Endothelial cell of umbilical vein (primary cell): ENCODE results near the gene OVCH1. TPM values are rescaled to one million over a fixed set of nuclear protein-coding genes. Genes with fewer than 3 reads are reported as not detected.

Experiments
- BruUV-seq: library from RNA; stranded (reverse); fragments of 400-500 nt; replicated peaks from 2 replicates; lab custom pipeline; 2021; lab: Mats Ljungman, UMichigan
- CTCF ChIA-PET: fragments of 300-600, 350-600 bp; sonication (Branson Sonifier 250); formaldehyde crosslinking; loops from one replicate; lab custom pipeline; 2021; ENCODE audit warnings: antibody characterized with exemption, inconsistent platforms; lab: Charles Lee
- POLR2A ChIA-PET: fragments of 300-600, 350-600 bp; sonication (Branson Sonifier 250); formaldehyde crosslinking; loops from one replicate; lab custom pipeline; 2021; ENCODE audit warnings: antibody characterized with exemption, inconsistent platforms; lab: Charles Lee
- DNase-seq: peaks from one replicate; pipeline ENCODE4 v3.0.0-alpha.2; 2011; ENCODE audit warnings: low read depth, low spot score
- FAIRE-seq: peaks from 2 replicates; lab custom pipeline; 2011; peaks lifted over from hg19 to GRCh38; lab: Jason Lieb, UNC
- H2AFZ ChIP-seq: 2 replicates; pipeline ENCODE4 v1.6.0; 2012; ENCODE audit warnings: low read depth, low read length, control low read depth, inconsistent platforms
- H3K27ac ChIP-seq: 2 replicates; pipeline ENCODE4 v1.5.1; 2011; ENCODE audit warnings: low read depth, mild to moderate bottlenecking, control low read depth, low read length, moderate library complexity; ENCODE audit not compliant: insufficient read depth
- H3K27me3 ChIP-seq, 2 experiments: 2 replicates each; pipeline versions ENCODE4 v1.6.0 to v1.6.1; 2011; ENCODE audit warnings: low read length in 2 of 2, mixed read lengths in 1 of 2; ENCODE audit not compliant: control insufficient read depth in 2 of 2, insufficient read depth in 2 of 2
- H3K36me3 ChIP-seq, 2 experiments: 2 replicates in 1 of 2; 3 replicates in 1 of 2; pipeline ENCODE4 v1.5.1; 2011; ENCODE audit warnings: low read length in 2 of 2, mild to moderate bottlenecking in 1 of 2, moderate library complexity in 1 of 2; ENCODE audit not compliant: control insufficient read depth in 2 of 2, insufficient read depth in 2 of 2; ENCODE audit errors: extremely low read depth in 1 of 2
- H3K4me1 ChIP-seq: 3 replicates; pipeline ENCODE4 v1.5.1; 2011; ENCODE audit warnings: mild to moderate bottlenecking, low read length; ENCODE audit not compliant: control insufficient read depth, insufficient read depth; ENCODE audit errors: extremely low read depth
- H3K4me2 ChIP-seq: 2 replicates; pipeline ENCODE4 v1.6.1; 2011; ENCODE audit warnings: low read length, control low read depth, mixed read lengths; ENCODE audit not compliant: insufficient read depth
- H3K4me3 ChIP-seq, 3 experiments: fragments of 200-600 bp in 1 of 3; sonication (generic), shearing (Covaris generic) in 1 of 3; replicated peaks in 1 of 3; 2 replicates each; pipeline ENCODE4 v1.5.1; 2011 to 2016; ENCODE audit warnings: control low read depth in 3 of 3, low read length in 3 of 3, mild to moderate bottlenecking in 2 of 3, inconsistent platforms in 1 of 3, low read depth in 1 of 3, moderate library complexity in 1 of 3; ENCODE audit not compliant: insufficient read depth in 1 of 3
- H3K79me2 ChIP-seq: 2 replicates; pipeline ENCODE4 v1.6.0; 2012; ENCODE audit warnings: low read length, inconsistent platforms; ENCODE audit not compliant: control insufficient read depth, insufficient read depth
- H3K9ac ChIP-seq: replicated peaks from 2 replicates; pipeline ENCODE3; 2011; ENCODE audit warnings: low read length, control low read depth; ENCODE audit not compliant: insufficient read depth; ENCODE audit errors: extremely low read depth
- H3K9me1 ChIP-seq: replicated peaks from 3 replicates; pipeline ENCODE4 v1.6.0; 2011; ENCODE audit warnings: mild to moderate bottlenecking, low read length; ENCODE audit not compliant: control insufficient read depth, insufficient read depth; ENCODE audit errors: extremely low read depth
- H3K9me3 ChIP-seq: replicated peaks from 2 replicates; pipeline ENCODE4 v1.5.1; 2012; ENCODE audit warnings: low read length, inconsistent platforms; ENCODE audit not compliant: control insufficient read depth, insufficient read depth
- H4K20me1 ChIP-seq: replicated peaks from 2 replicates; pipeline ENCODE3; 2011; ENCODE audit warnings: mild to moderate bottlenecking, low read length; ENCODE audit not compliant: control insufficient read depth, insufficient read depth; ENCODE audit errors: extremely low read depth
- EZH2 ChIP-seq: IDR thresholded peaks from 2 replicates; pipeline ENCODE4 v1.6.1; 2012; ENCODE audit warnings: borderline replicate concordance, low read depth, mild to moderate bottlenecking, moderate library complexity, low read length, inconsistent platforms; ENCODE audit not compliant: severe bottlenecking
- FOS ChIP-seq: IDR thresholded peaks from 2 replicates; pipeline ENCODE4 v1.6.1; 2011; ENCODE audit warnings: mild to moderate bottlenecking, low read length, moderate library complexity, borderline replicate concordance; ENCODE audit not compliant: insufficient read depth
- GATA2 ChIP-seq: IDR thresholded peaks from 2 replicates; pipeline ENCODE4 v1.7.0; 2011; ENCODE audit warnings: low read depth, mild to moderate bottlenecking, moderate library complexity, mixed read lengths, low read length; ENCODE audit not compliant: insufficient read length, insufficient read depth
- JUN ChIP-seq: IDR thresholded peaks from 2 replicates; pipeline ENCODE4 v1.6.1; 2011; ENCODE audit warnings: borderline replicate concordance, low read depth; ENCODE audit not compliant: insufficient read length, insufficient read depth
- MYC ChIP-seq: IDR thresholded peaks from one replicate; pipeline ENCODE4 v1.6.1; 2011; ENCODE audit warnings: mild to moderate bottlenecking, low read depth, low read length
- POLR2A ChIP-seq: IDR thresholded peaks from 2 replicates; pipeline ENCODE4 v1.6.1; 2012; ENCODE audit warnings: low read depth, mild to moderate bottlenecking, control low read depth, low read length
- POLR2AphosphoS5 ChIP-seq: IDR thresholded peaks from 2 replicates; pipeline ENCODE4 v1.6.1; 2012; ENCODE audit warnings: low read depth, mild to moderate bottlenecking, control low read depth, low read length, moderate library complexity; ENCODE audit not compliant: insufficient read depth
- dilution Hi-C: fragments of 300-500 bp; cut with MboI; formaldehyde crosslinking; loops from one replicate; pipeline ENCODE4 v1.15.0; 2019; ENCODE audit warnings: low sequenced_read_pairs; ENCODE audit not compliant: extremely low pct_ligation_motif_present
- intact Hi-C: fragments of 100-400 bp; cut with micrococcal nuclease; formaldehyde crosslinking; loops from one replicate; pipeline ENCODE4 v1.10.0; 2022
- polyA plus RNA-seq, 4 experiments: library from polyadenylated mRNA; depleted of rRNA in 3 of 4; stranded (reverse) in 3 of 4; unstranded in 1 of 4; fragments of >200 nt; gene quantifications; 2 replicates each; pipeline versions ENCODE4 v1.2.1 to v1.2.3, GENCODE V29; 2011 to 2012; ENCODE audit warnings: missing spikeins in 1 of 4
- total RNA-seq: library from RNA; stranded (reverse); gene quantifications from 2 replicates; pipeline ENCODE4 v1.2.3, GENCODE V29; 2021
- TF ChIP-seq, protein P1 (sequence below), 2 donors: IDR thresholded peaks; 1 replicate in 1 of 2; 2 replicates in 1 of 2; pipeline ENCODE4 v1.5.1; 2011; ENCODE audit warnings: low read length in 2 of 2, mild to moderate bottlenecking in 2 of 2, moderate library complexity in 2 of 2, control low read depth in 1 of 2, inconsistent platforms in 1 of 2, low read depth in 1 of 2; ENCODE audit not compliant: insufficient read depth in 1 of 2; ENCODE audit errors: extremely low read depth in 1 of 2
- TF ChIP-seq, protein P2 (sequence below): IDR thresholded peaks from 2 replicates; pipeline ENCODE4 v1.6.1; 2011; ENCODE audit not compliant: insufficient read depth, insufficient read length

Gene OVCH1
- total and polyA plus RNA-seq, 2 donors (not counting 3 experiments of a cell fraction or from before 2014, with no cell fraction given), result 0.01 TPM; not detected in 1

DNA sequence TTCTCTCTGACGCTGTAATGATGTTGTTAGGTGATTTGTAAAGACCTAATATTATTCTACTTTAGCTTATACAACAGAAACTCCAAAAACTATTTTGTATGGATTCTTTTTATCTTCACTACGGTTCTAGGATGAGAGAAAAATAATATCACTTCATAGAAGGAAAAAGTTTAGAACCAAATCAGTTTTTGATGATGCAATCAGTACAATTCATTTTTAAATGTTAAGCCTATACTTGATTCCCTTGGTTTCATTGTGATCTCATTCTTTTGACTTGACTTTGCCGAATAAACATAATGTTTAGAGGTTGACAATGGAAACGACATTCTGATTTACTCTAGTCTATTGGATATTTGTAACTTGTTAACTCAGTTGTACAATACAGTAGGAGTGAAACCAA is 91.9 kb downstream of the OVCH1 start:
- no TSS peak for BruUV-seq
- FAIRE-seq (no peak), DNase-seq (no peak)
- no peaks in the 10 kb centered on the region for H3K9me1 ChIP-seq
- intact Hi-C loops, result no loop called here
- TF ChIP-seq EZH2 (no peak), MYC (no peak), POLR2AphosphoS5 (no peak), FOS (no peak), POLR2A (no peak), GATA2 (no peak), JUN (no peak)
- TF ChIP-seq, protein P1, sequence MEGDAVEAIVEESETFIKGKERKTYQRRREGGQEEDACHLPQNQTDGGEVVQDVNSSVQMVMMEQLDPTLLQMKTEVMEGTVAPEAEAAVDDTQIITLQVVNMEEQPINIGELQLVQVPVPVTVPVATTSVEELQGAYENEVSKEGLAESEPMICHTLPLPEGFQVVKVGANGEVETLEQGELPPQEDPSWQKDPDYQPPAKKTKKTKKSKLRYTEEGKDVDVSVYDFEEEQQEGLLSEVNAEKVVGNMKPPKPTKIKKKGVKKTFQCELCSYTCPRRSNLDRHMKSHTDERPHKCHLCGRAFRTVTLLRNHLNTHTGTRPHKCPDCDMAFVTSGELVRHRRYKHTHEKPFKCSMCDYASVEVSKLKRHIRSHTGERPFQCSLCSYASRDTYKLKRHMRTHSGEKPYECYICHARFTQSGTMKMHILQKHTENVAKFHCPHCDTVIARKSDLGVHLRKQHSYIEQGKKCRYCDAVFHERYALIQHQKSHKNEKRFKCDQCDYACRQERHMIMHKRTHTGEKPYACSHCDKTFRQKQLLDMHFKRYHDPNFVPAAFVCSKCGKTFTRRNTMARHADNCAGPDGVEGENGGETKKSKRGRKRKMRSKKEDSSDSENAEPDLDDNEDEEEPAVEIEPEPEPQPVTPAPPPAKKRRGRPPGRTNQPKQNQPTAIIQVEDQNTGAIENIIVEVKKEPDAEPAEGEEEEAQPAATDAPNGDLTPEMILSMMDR (IDR thresholded peaks at IDR 0.05; ENCODE audit: extremely low read depth in 1 of 2, insufficient read depth in 1 of 2, low read depth in 1 of 2, low read length in 2 of 2), result no peak
- TF ChIP-seq, protein P2, sequence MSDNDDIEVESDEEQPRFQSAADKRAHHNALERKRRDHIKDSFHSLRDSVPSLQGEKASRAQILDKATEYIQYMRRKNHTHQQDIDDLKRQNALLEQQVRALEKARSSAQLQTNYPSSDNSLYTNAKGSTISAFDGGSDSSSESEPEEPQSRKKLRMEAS, result no peak
- H3K9me3 ChIP-seq, result no peaks in the 10 kb centered on the region
- ChIA-PET POLR2A (no interaction called here), CTCF (interaction anchor here (1.0 kb wide), 1 partner anchor 41 kb away, joined by 3 read pairs; no protein-coding TSS in a partner anchor)
- H3K4me1 ChIP-seq, result no peaks in the 10 kb centered on the region
- H4K20me1 ChIP-seq, result no peaks in the 10 kb centered on the region
- H3K36me3 ChIP-seq, result no peaks in the 10 kb centered on the region
- dilution Hi-C loops, result no loop called here
- no peak overlapping the region for H3K27ac ChIP-seq
- no peak overlapping the region for H2AFZ ChIP-seq
- H3K79me2 ChIP-seq, result no peaks in the 10 kb centered on the region
- H3K27me3 ChIP-seq, result no peaks in the 10 kb centered on the region
- no peak overlapping the region for H3K9ac ChIP-seq
- H3K4me3 ChIP-seq, result no peak overlapping the region
- H3K4me2 ChIP-seq, result no peak overlapping the region
